ENCODE data around the gene H1-8. TPM values are rescaled to one million over a fixed set of nuclear protein-coding genes. Genes with fewer than 3 reads are reported as not detected.

Gene H1-8
- polyA plus RNA-seq, 1 experiment = not detected

DNA sequence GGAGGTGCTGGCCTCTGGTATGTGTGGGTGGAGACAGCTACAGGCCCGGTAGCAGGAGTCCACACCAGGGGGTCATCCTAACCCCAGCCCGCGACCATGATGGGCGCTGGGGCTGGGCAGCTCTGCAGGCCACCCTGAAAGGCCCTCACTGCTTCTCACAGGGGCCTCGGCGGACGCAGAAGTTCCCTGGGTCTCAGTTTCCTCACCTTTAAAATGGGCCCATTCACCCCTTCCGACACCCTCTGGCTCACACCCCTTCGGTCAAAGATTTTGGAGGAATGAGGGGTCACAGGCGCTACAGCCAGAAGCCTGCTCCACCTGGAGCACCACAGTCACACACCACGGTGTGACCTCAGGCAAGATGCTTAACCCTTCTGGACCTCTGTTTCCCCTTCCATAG lies 55.5 kb downstream of the H1-8 start:
- Histone ChIP-seq H3K27me3 (ENCODE audit: control insufficient read depth, insufficient read depth, low read length) (no peaks in the 10 kb centered on the region), H3K4me3 (ENCODE audit: low read depth, low read length) (no peak overlapping the region), H3K36me3 (ENCODE audit: control insufficient read depth, insufficient read depth, low read length) (no peaks in the 10 kb centered on the region)
- CTCF ChIA-PET = interaction anchor here (1.0 to 3.3 kb wide), 4 partner anchors 10 to 335 kb away, joined by 3 to 24 read pairs (median 4); no protein-coding TSS in a partner anchor
- TF ChIP-seq, protein P1, sequence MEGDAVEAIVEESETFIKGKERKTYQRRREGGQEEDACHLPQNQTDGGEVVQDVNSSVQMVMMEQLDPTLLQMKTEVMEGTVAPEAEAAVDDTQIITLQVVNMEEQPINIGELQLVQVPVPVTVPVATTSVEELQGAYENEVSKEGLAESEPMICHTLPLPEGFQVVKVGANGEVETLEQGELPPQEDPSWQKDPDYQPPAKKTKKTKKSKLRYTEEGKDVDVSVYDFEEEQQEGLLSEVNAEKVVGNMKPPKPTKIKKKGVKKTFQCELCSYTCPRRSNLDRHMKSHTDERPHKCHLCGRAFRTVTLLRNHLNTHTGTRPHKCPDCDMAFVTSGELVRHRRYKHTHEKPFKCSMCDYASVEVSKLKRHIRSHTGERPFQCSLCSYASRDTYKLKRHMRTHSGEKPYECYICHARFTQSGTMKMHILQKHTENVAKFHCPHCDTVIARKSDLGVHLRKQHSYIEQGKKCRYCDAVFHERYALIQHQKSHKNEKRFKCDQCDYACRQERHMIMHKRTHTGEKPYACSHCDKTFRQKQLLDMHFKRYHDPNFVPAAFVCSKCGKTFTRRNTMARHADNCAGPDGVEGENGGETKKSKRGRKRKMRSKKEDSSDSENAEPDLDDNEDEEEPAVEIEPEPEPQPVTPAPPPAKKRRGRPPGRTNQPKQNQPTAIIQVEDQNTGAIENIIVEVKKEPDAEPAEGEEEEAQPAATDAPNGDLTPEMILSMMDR (IDR thresholded peaks at IDR 0.05; ENCODE audit: insufficient read depth, low read depth, low read length) = no peak
- POLR2A ChIA-PET = no interaction called here
- no peak for DNase-seq (ENCODE audit: low read depth)

DNA sequence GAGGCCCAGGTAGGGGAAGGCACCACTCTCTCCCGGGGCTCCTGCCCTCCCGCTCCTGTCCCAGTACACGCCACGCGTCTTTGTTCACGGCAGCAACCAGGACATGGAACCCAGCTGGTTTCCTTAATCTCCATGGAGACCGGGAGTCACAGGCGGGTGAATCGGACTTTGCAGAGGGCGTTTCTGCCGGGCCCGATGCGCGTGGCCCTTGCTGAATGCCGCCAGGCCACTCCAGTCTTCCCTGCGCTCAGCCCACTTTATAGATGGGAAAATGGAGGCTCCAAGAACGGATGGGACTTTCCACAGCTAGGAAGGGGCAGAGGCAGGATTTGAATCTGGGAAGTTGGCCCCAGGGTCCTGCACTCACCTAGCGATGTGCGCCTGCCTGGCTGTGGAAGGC lies 56.1 kb downstream of the H1-8 start:
- DNase-seq (ENCODE audit: low read depth) = no peak
- POLR2A ChIA-PET = no interaction called here
- TF ChIP-seq, protein P1 (IDR thresholded peaks at IDR 0.05; ENCODE audit: insufficient read depth, low read depth, low read length) = no peak

DNA sequence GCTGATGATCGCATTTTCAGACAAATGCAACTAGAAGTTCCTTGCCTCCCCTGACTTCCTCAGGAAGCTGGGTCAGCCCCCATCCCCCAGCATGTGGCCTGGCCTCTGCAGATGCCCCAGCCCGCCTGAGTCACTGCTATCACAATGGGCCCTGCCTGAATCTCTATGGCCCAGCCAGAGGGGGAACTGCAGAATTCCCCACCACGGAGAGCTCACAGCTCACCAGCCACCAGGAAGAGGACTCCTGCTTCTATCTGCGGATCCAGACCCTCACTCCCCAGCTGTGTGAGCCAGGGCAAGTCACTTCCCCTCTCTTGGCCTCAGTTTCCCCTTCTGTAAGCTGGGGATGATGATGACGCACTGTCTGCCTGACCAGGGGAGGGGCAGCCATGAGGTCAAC lies 56.6 kb downstream of the H1-8 start:
- H3K4me3 ChIP-seq (ENCODE audit: low read depth, low read length) = no peak overlapping the region
- no peaks in the 10 kb centered on the region for H3K36me3 ChIP-seq (ENCODE audit: control insufficient read depth, insufficient read depth, low read length)
- no peaks in the 10 kb centered on the region for H3K27me3 ChIP-seq (ENCODE audit: control insufficient read depth, insufficient read depth, low read length)
- POLR2A ChIA-PET = no interaction called here
- DNase-seq (ENCODE audit: low read depth) = no peak
- TF ChIP-seq, protein P1 (IDR thresholded peaks at IDR 0.05; ENCODE audit: insufficient read depth, low read depth, low read length) = no peak
- CTCF ChIA-PET = interaction anchor here (0.8 to 1.0 kb wide), 3 partner anchors 8 to 109 kb away, joined by 3 to 4 read pairs (median 3); no protein-coding TSS in a partner anchor

More for the DNA sequence above, 56.1 kb downstream of the H1-8 start:
- Histone ChIP-seq H3K27me3 (ENCODE audit: control insufficient read depth, insufficient read depth, low read length) (no peaks in the 10 kb centered on the region), H3K36me3 (ENCODE audit: control insufficient read depth, insufficient read depth, low read length) (no peaks in the 10 kb centered on the region), H3K4me3 (ENCODE audit: low read depth, low read length) (no peak overlapping the region)
- CTCF ChIA-PET = interaction anchor here (0.8 to 1.8 kb wide), 2 partner anchors 9 to 45 kb away, joined by 3 to 4 read pairs; no protein-coding TSS in a partner anchor

DNA sequence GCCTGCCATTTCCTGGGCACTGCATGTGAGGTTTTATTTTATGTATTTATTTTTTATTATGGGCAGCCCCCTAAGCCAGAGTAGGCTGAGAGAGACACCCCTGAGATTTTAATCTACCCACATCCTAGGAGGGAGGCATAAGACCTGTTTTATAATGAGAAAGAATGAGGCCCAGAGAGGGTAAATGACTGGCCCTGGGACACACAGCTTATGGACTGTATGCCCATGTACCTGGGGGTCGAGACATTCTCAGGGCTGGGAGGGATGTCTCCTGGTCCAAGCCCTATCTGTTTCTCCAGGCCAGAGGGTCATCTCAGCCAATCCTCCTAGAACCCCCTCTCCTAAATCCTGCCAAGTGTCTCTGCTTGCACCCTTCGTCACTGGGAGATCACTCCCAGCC lies 57.4 kb downstream of the H1-8 start:
- POLR2A ChIA-PET = no interaction called here
- CTCF ChIA-PET = interaction anchor here (1.0 kb wide), 2 partner anchors 9 to 110 kb away, joined by 3 to 4 read pairs; no protein-coding TSS in a partner anchor
- no peak overlapping the region for H3K4me3 ChIP-seq (ENCODE audit: low read depth, low read length)

More for the DNA sequence above, 57.4 kb downstream of the H1-8 start:
- no peaks in the 10 kb centered on the region for H3K36me3 ChIP-seq (ENCODE audit: control insufficient read depth, insufficient read depth, low read length)
- no peaks in the 10 kb centered on the region for H3K27me3 ChIP-seq (ENCODE audit: control insufficient read depth, insufficient read depth, low read length)
- TF ChIP-seq, protein P1 (IDR thresholded peaks at IDR 0.05; ENCODE audit: insufficient read depth, low read depth, low read length) = no peak
- no peak for DNase-seq (ENCODE audit: low read depth)

Small RNAs within 50 kb of the gene (small RNA-seq; reads per million reads assigned to genes)
- gene RN7SL752P (ENCODE audit: insufficient read length, low read depth, low replicate concordance) = not detected

Other genes with a start within 250 kb of the H1-8 start
- gene EFCAB12, start 114.5 kb upstream of the H1-8 start, polyA plus RNA-seq (2011; rRNA removed) = 0.02 and 0.05 TPM in 2 replicates
- 17.5 and 24.9 TPM in 2 replicates for gene MBD4, start 103.2 kb upstream of the H1-8 start, polyA plus RNA-seq (2011; rRNA removed)
- gene IFT122, start 103.0 kb upstream of the H1-8 start, polyA plus RNA-seq (2011; rRNA removed) = 15.8 and 27.8 TPM in 2 replicates
- not detected in 2 replicates for gene RHO, start 14.5 kb upstream of the H1-8 start, polyA plus RNA-seq (2011; rRNA removed)
- 84.6 and 128 TPM in 2 replicates for gene PLXND1, start 63.5 kb downstream of the H1-8 start, polyA plus RNA-seq (2011; rRNA removed)